Astrocyte (in vitro differentiated cells and primary cell): ENCODE data around the gene TFF3. TPM values are rescaled to one million over a fixed set of nuclear protein-coding genes. Genes with fewer than 3 reads are reported as not detected.

Experiments
- DNase-seq: peaks from one replicate; pipeline ENCODE4 v3.0.0-alpha.2; 2010; ENCODE audit warnings: low read depth
- FAIRE-seq: peaks from 2 replicates; lab custom pipeline; 2011; peaks lifted over from hg19 to GRCh38; lab: Jason Lieb, UNC
- H2AFZ ChIP-seq: 2 replicates; pipeline ENCODE4 v1.6.0; 2012; ENCODE audit warnings: low read depth, low read length, inconsistent platforms
- H3K27ac ChIP-seq: 2 replicates; pipeline ENCODE4 v1.5.1; 2011; ENCODE audit warnings: low read depth, low read length, inconsistent platforms
- H3K27me3 ChIP-seq: 2 replicates; pipeline ENCODE4 v1.6.0; 2011; ENCODE audit warnings: low read length, inconsistent platforms; ENCODE audit not compliant: insufficient read depth
- H3K36me3 ChIP-seq: 2 replicates; pipeline ENCODE4 v1.5.1; 2011; ENCODE audit warnings: low read length, inconsistent platforms; ENCODE audit not compliant: insufficient read depth
- H3K4me1 ChIP-seq: 2 replicates; pipeline ENCODE4 v1.5.1; 2011; ENCODE audit warnings: low read length, inconsistent platforms; ENCODE audit not compliant: insufficient read depth
- H3K4me2 ChIP-seq: 2 replicates; pipeline ENCODE4 v1.6.0; 2012; ENCODE audit warnings: low read length, inconsistent platforms
- H3K4me3 ChIP-seq: 2 replicates; pipeline ENCODE4 v1.5.1; 2011; ENCODE audit warnings: low read depth, mild to moderate bottlenecking, low read length, inconsistent platforms; ENCODE audit not compliant: insufficient read depth
- H3K79me2 ChIP-seq: 2 replicates; pipeline ENCODE4 v1.6.0; 2012; ENCODE audit warnings: mild to moderate bottlenecking, low read length, inconsistent platforms; ENCODE audit not compliant: insufficient read depth
- H3K9ac ChIP-seq: 2 replicates; pipeline ENCODE4 v1.6.0; 2012; ENCODE audit warnings: mild to moderate bottlenecking, low read length, inconsistent platforms
- H3K9me3 ChIP-seq: 2 replicates; pipeline ENCODE4 v1.5.1; 2012; ENCODE audit warnings: low read depth, mild to moderate bottlenecking, low read length, inconsistent platforms; ENCODE audit not compliant: insufficient read depth
- H4K20me1 ChIP-seq: 2 replicates; pipeline ENCODE4 v1.6.0; 2012; ENCODE audit warnings: low read length, inconsistent platforms; ENCODE audit not compliant: insufficient read depth
- H3K27ac Mint-ChIP-seq: one replicate; pipeline ENCODE4 v1.8.0; 2021; ENCODE audit warnings: mild to moderate bottlenecking, mixed read lengths; ENCODE audit not compliant: unreplicated experiment
- H3K27me3 Mint-ChIP-seq: one replicate; pipeline ENCODE4 v1.8.0; 2021; ENCODE audit warnings: low read depth, mixed read lengths; ENCODE audit not compliant: unreplicated experiment
- H3K36me3 Mint-ChIP-seq: one replicate; pipeline ENCODE4 v1.8.0; 2021; ENCODE audit warnings: low read depth, mixed read lengths; ENCODE audit not compliant: unreplicated experiment
- H3K4me1 Mint-ChIP-seq: one replicate; pipeline ENCODE4 v1.8.0; 2021; ENCODE audit warnings: low read depth, mixed read lengths; ENCODE audit not compliant: unreplicated experiment
- H3K4me3 Mint-ChIP-seq: one replicate; pipeline ENCODE4 v1.8.0; 2021; ENCODE audit warnings: mild to moderate bottlenecking, moderate library complexity, mixed read lengths; ENCODE audit not compliant: unreplicated experiment
- H3K9me3 Mint-ChIP-seq: one replicate; pipeline ENCODE4 v1.8.0; 2021; ENCODE audit warnings: mild to moderate bottlenecking, mixed read lengths; ENCODE audit not compliant: unreplicated experiment
- EZH2 ChIP-seq: IDR thresholded peaks from 2 replicates; pipeline ENCODE4 v1.6.1; 2012; ENCODE audit warnings: mild to moderate bottlenecking, low read length, inconsistent platforms; ENCODE audit not compliant: insufficient read depth
- total RNA-seq: library from RNA; stranded (reverse); gene quantifications from 2 replicates; pipeline ENCODE4 v1.2.1, GENCODE V29; 2021
- TF ChIP-seq, protein P1 (sequence below): IDR thresholded peaks from 2 replicates; pipeline ENCODE4 v1.5.1; 2011; ENCODE audit warnings: low read depth, mild to moderate bottlenecking, inconsistent platforms, low read length, moderate library complexity; ENCODE audit not compliant: insufficient read depth

Gene TFF3
- total RNA-seq, 1 donor from 2014 or later, result not detected

GRCh38 chr21:42356046-42356445 lies 40.8 kb upstream of the TFF3 start:
- TF ChIP-seq, protein P1, sequence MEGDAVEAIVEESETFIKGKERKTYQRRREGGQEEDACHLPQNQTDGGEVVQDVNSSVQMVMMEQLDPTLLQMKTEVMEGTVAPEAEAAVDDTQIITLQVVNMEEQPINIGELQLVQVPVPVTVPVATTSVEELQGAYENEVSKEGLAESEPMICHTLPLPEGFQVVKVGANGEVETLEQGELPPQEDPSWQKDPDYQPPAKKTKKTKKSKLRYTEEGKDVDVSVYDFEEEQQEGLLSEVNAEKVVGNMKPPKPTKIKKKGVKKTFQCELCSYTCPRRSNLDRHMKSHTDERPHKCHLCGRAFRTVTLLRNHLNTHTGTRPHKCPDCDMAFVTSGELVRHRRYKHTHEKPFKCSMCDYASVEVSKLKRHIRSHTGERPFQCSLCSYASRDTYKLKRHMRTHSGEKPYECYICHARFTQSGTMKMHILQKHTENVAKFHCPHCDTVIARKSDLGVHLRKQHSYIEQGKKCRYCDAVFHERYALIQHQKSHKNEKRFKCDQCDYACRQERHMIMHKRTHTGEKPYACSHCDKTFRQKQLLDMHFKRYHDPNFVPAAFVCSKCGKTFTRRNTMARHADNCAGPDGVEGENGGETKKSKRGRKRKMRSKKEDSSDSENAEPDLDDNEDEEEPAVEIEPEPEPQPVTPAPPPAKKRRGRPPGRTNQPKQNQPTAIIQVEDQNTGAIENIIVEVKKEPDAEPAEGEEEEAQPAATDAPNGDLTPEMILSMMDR, result no peak
- TF ChIP-seq EZH2, result no peak
- H3K27ac ChIP-seq, result no peak overlapping the region
- H3K4me3 ChIP-seq, result no peak overlapping the region
- Mint-ChIP-seq H3K9me3 (peaks cover 25% of the 10 kb centered on the region), H3K4me3 (no peak overlapping the region), H3K4me1 (no peaks in the 10 kb centered on the region), H3K27me3 (peaks cover 31% of the 10 kb centered on the region), H3K36me3 (no peaks in the 10 kb centered on the region), H3K27ac (no peak overlapping the region)
- H2AFZ ChIP-seq, result no peak overlapping the region
- DNase-seq (no peak), FAIRE-seq (no peak)
- no peaks in the 10 kb centered on the region for H3K79me2 ChIP-seq
- no peaks in the 10 kb centered on the region for H3K36me3 ChIP-seq
- no peaks in the 10 kb centered on the region for H3K27me3 ChIP-seq
- no peak overlapping the region for H3K9ac ChIP-seq
- no peaks in the 10 kb centered on the region for H4K20me1 ChIP-seq
- H3K4me2 ChIP-seq, result no peak overlapping the region
- H3K4me1 ChIP-seq, result no peaks in the 10 kb centered on the region
- H3K9me3 ChIP-seq, result no peaks in the 10 kb centered on the region

DNA sequence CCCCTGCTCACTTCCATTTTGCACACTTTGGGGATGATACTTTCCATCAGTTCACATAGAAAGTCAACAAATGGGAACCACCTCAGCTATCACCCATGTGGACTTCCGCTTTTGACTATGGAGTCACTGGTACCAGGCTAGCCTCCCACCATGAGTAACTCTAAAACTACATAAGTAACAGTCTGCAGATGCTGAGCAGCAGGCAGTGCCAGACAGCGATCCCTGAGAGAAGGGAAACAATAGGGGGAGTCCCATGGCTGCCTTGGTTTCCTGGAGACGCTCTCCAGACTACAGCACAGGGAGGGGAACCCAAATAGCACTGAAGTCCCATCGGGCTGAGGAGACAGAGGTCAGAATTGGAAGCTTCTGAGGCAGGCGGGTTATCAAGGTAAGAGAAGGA lies 38.4 kb upstream of the TFF3 start:
- Histone ChIP-seq H3K27ac (no peak overlapping the region), H3K9me3 (no peaks in the 10 kb centered on the region), H3K79me2 (no peaks in the 10 kb centered on the region), H3K27me3 (no peaks in the 10 kb centered on the region), H3K4me2 (no peak overlapping the region), H3K9ac (no peak overlapping the region), H3K4me3 (no peak overlapping the region), H2AFZ (no peak overlapping the region), H3K4me1 (no peaks in the 10 kb centered on the region), H3K36me3 (no peaks in the 10 kb centered on the region), H4K20me1 (no peaks in the 10 kb centered on the region)
- H3K4me3 Mint-ChIP-seq, result no peak overlapping the region
- DNase-seq, result no peak
- H3K36me3 Mint-ChIP-seq, result no peaks in the 10 kb centered on the region
- H3K9me3 Mint-ChIP-seq, result peaks cover 22% of the 10 kb centered on the region
- no peak overlapping the region for H3K27ac Mint-ChIP-seq
- peaks cover 32% of the 10 kb centered on the region for H3K27me3 Mint-ChIP-seq
- no peak for FAIRE-seq
- no peaks in the 10 kb centered on the region for H3K4me1 Mint-ChIP-seq
- no peak for TF ChIP-seq EZH2
- TF ChIP-seq, protein P1, result no peak

DNA sequence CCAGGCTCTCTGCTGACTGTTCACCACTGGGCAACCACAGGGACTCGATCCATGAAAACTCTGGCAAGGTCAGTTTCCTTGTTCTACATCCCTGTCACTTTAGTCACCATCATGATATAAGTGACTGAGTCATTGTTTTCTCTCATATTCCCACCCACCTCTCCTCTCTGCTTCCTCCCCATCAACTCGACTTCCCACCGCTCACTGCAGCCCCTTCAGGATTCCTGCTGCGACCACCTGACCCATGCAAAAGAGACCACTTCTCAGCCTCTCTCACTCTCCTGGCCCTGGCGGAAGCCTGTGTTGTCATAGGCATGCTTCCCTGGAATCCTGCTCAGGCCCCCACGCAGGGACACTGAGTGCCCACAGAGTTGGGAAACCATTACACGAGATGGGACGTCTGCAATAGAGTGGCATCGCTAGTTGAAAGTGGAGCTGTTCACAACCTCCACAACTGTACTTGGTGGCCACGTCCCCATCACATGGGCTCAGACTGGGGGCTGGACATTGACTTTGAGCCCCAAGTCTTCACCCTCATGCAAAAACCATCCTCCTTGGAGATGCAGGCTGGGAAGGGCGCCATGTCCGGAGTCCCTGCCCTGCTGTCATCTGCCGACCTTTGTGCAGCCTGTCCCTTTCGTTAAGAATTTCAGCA lies 37.4 kb upstream of the TFF3 start:
- no peak overlapping the region for H3K27ac Mint-ChIP-seq

More for the DNA sequence above, 37.4 kb upstream of the TFF3 start:
- no peak overlapping the region for H2AFZ ChIP-seq
- no peaks in the 10 kb centered on the region for H3K9me3 ChIP-seq
- H3K79me2 ChIP-seq, result no peaks in the 10 kb centered on the region
- Mint-ChIP-seq H3K4me3 (no peak overlapping the region), H3K27me3 (peaks cover 36% of the 10 kb centered on the region), H3K4me1 (no peaks in the 10 kb centered on the region), H3K9me3 (peaks cover 25% of the 10 kb centered on the region), H3K36me3 (no peaks in the 10 kb centered on the region)
- no peak for FAIRE-seq
- H3K4me3 ChIP-seq, result no peak overlapping the region
- no peaks in the 10 kb centered on the region for H3K4me1 ChIP-seq
- TF ChIP-seq, protein P1, result no peak
- no peak for TF ChIP-seq EZH2
- H3K4me2 ChIP-seq, result no peak overlapping the region
- no peaks in the 10 kb centered on the region for H3K27me3 ChIP-seq
- no peak overlapping the region for H3K9ac ChIP-seq
- H4K20me1 ChIP-seq, result no peaks in the 10 kb centered on the region
- no peaks in the 10 kb centered on the region for H3K36me3 ChIP-seq
- DNase-seq, result no peak
- H3K27ac ChIP-seq, result no peak overlapping the region
